Parathyroid adenoma (tissue), 2 donors: ENCODE measurements around the gene RHOBTB1.

ENCODE experiments used
- H2AFZ ChIP-seq: fragments of 300-600 bp; sonication (generic); one replicate; pipeline ENCODE4 v1.7.0; 2017; ENCODE audit warnings: antibody characterized with exemption, mild to moderate bottlenecking
- H3K27ac ChIP-seq: fragments of 300-600 bp; sonication (generic); one replicate; pipeline ENCODE4 v1.7.0; 2017
- H3K27me3 ChIP-seq: fragments of 300-600 bp; sonication (generic); one replicate; pipeline ENCODE4 v1.7.0; 2017; ENCODE audit warnings: low read length; ENCODE audit not compliant: control insufficient read depth, insufficient read depth
- H3K36me3 ChIP-seq: fragments of 300-600 bp; sonication (generic); one replicate; pipeline ENCODE4 v1.7.0; 2017; ENCODE audit warnings: low read length; ENCODE audit not compliant: control insufficient read depth, insufficient read depth
- H3K4me1 ChIP-seq: fragments of 300-600 bp; sonication (generic); one replicate; pipeline ENCODE4 v1.7.0; 2017; ENCODE audit warnings: control low read depth
- H3K4me2 ChIP-seq: fragments of 300-600 bp; sonication (generic); one replicate; pipeline ENCODE4 v1.7.0; 2017; ENCODE audit warnings: low read length
- H3K4me3 ChIP-seq: fragments of 300-600 bp; sonication (generic); one replicate; pipeline ENCODE4 v1.7.0; 2017; ENCODE audit warnings: low read depth, low read length
- H3K79me2 ChIP-seq: fragments of 300-600 bp; sonication (generic); one replicate; pipeline ENCODE4 v1.7.0; 2017; ENCODE audit warnings: control low read depth
- H3K9ac ChIP-seq: fragments of 300-600 bp; sonication (generic); one replicate; pipeline ENCODE4 v1.7.0; 2017; ENCODE audit warnings: mild to moderate bottlenecking
- H3K9me3 ChIP-seq: fragments of 300-600 bp; sonication (generic); one replicate; pipeline ENCODE4 v1.7.0; 2017; ENCODE audit warnings: low read length; ENCODE audit not compliant: control insufficient read depth
- CTCF ChIP-seq: fragments of 300-600 bp; sonication (generic); IDR thresholded peaks from one replicate; pipeline ENCODE4 v1.7.0; 2017; ENCODE audit warnings: antibody characterized with exemption, mild to moderate bottlenecking
- donor health status: primary hyperparathyroidism.

The RHOBTB1 gene

DNA sequence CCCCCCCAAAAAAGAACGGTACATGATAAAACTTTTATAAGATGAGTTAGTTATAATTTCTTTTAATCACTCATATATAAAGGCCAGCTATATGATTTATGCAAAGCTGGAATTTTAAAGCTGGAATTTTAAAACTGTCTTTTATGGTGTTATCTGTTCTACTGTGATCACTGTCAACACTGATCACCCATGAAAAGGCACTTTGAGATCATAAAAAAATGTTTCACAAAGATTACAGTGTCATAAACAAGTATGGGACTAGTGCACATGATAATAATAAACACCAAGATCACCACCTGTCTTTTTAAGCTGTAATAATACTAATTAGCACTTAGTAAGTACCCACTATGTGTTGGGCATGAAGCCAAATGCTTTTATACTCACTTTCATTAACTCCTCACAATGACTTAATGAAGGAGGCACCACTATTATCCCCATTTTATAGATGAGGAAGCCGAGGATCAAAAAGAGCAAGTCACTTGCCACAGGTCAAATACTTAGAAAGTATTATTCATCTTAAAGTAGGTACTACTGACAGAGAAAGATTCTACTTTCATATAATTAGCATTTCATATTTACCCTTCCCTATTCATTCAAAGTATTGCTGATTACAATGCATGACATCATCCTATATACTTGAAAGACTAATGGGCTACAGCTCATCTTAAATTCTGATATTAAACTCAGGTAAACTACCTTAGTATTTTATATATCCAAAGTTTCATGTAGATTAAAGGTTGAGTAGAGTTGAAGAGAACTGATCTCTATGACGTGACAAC, 8.3 kb upstream of the RHOBTB1 start:
- H3K4me2 ChIP-seq = no peak overlapping the region
- no peak overlapping the region for H2AFZ ChIP-seq
- H3K36me3 ChIP-seq = no peaks in the 10 kb centered on the region
- no peak for TF ChIP-seq CTCF
- no peaks in the 10 kb centered on the region for H3K4me1 ChIP-seq
- H3K27ac ChIP-seq = no peak overlapping the region
- H3K27me3 ChIP-seq = no peaks in the 10 kb centered on the region
- H3K4me3 ChIP-seq = no peak overlapping the region
- no peak overlapping the region for H3K9ac ChIP-seq
- H3K79me2 ChIP-seq = no peaks in the 10 kb centered on the region
- no peaks in the 10 kb centered on the region for H3K9me3 ChIP-seq

GRCh38 chr10:60951272-60951724, 7.3 kb upstream of the RHOBTB1 start:
- Histone ChIP-seq H2AFZ (no peak overlapping the region), H3K4me2 (no peak overlapping the region), H3K4me3 (no peak overlapping the region), H3K79me2 (no peaks in the 10 kb centered on the region), H3K27me3 (no peaks in the 10 kb centered on the region), H3K4me1 (no peaks in the 10 kb centered on the region), H3K9me3 (no peaks in the 10 kb centered on the region), H3K27ac (no peak overlapping the region), H3K9ac (no peak overlapping the region), H3K36me3 (no peaks in the 10 kb centered on the region)
- TF ChIP-seq CTCF = no peak

GRCh38 chr10:60950300-60950699, 6.3 kb upstream of the RHOBTB1 start:
- H3K9me3 ChIP-seq = no peaks in the 10 kb centered on the region
- H3K36me3 ChIP-seq = no peaks in the 10 kb centered on the region
- no peak overlapping the region for H3K9ac ChIP-seq
- H3K27ac ChIP-seq = no peak overlapping the region
- no peak overlapping the region for H3K4me2 ChIP-seq
- no peak overlapping the region for H2AFZ ChIP-seq
- no peaks in the 10 kb centered on the region for H3K4me1 ChIP-seq
- H3K27me3 ChIP-seq = no peaks in the 10 kb centered on the region
- H3K79me2 ChIP-seq = no peaks in the 10 kb centered on the region
- no peak overlapping the region for H3K4me3 ChIP-seq
- no peak for TF ChIP-seq CTCF

- no peaks in the 10 kb centered on the region for H3K27me3 ChIP-seq
- no peak for TF ChIP-seq CTCF
Observed at GRCh38 chr10:60948851-60949250, 4.9 kb upstream of the RHOBTB1 start.

GRCh38 chr10:60944910-60945297, 919 bp upstream of the RHOBTB1 start:
- no peaks in the 10 kb centered on the region for H3K79me2 ChIP-seq
- H3K9me3 ChIP-seq = no peaks in the 10 kb centered on the region
- peak overlapping the region; percentile 69 for H3K9ac ChIP-seq
- H3K27ac ChIP-seq = peak overlapping the region; percentile 92
- peaks cover 6% of the 10 kb centered on the region for H3K4me1 ChIP-seq
- peak overlapping the region; percentile 66 for H3K4me3 ChIP-seq
- H3K4me2 ChIP-seq = peak overlapping the region; percentile 95
- no peaks in the 10 kb centered on the region for H3K36me3 ChIP-seq
- H2AFZ ChIP-seq = peak overlapping the region; percentile 87
- H3K27me3 ChIP-seq = no peaks in the 10 kb centered on the region
- no peak for TF ChIP-seq CTCF

More at GRCh38 chr10:60948851-60949250, 4.9 kb upstream of the RHOBTB1 start:
- no peak overlapping the region for H3K4me3 ChIP-seq
- H3K9ac ChIP-seq = no peak overlapping the region
- H2AFZ ChIP-seq = no peak overlapping the region
- no peaks in the 10 kb centered on the region for H3K9me3 ChIP-seq
- no peak overlapping the region for H3K27ac ChIP-seq
- H3K79me2 ChIP-seq = no peaks in the 10 kb centered on the region
- peaks cover 6% of the 10 kb centered on the region for H3K4me1 ChIP-seq
- no peak overlapping the region for H3K4me2 ChIP-seq
- no peaks in the 10 kb centered on the region for H3K36me3 ChIP-seq
